GM19438 (cell line): ENCODE results near the gene OR6B1.
"Not testable (repeated sequence)": the region's sequence is repeated elsewhere in the genome, so short reads cannot be mapped to it uniquely, and the experiment has no call there.

Source experiments
- ATAC-seq: cut with Tn5 transposase; IDR thresholded peaks from one replicate; pipeline ENCODE4 v1.9.1; 2021; ENCODE audit warnings: low read depth; ENCODE audit not compliant: unreplicated experiment

Gene OR6B1

GRCh38 chr7:144004703-144005102, 4.6 kb downstream of the OR6B1 start:
- no peak for ATAC-seq

- ATAC-seq = no peak
Observed at GRCh38 chr7:144006029-144006691, 6.0 kb downstream of the OR6B1 start.

- no peak for ATAC-seq
Observed at GRCh38 chr7:144006692-144007042, 6.5 kb downstream of the OR6B1 start.

GRCh38 chr7:144009361-144009760, 9.2 kb downstream of the OR6B1 start:
- ATAC-seq = no peak

GRCh38 chr7:144010061-144010460, 9.9 kb downstream of the OR6B1 start:
- not testable (repeated sequence) for ATAC-seq

GRCh38 chr7:144010821-144011220, 10.7 kb downstream of the OR6B1 start:
- not testable (repeated sequence) for ATAC-seq

- ATAC-seq = no peak
Observed at GRCh38 chr7:144011458-144012230, 11.5 kb downstream of the OR6B1 start.

GRCh38 chr7:144018065-144018464, 17.9 kb downstream of the OR6B1 start:
- no peak for ATAC-seq

- no peak for ATAC-seq
Observed at GRCh38 chr7:144019457-144019856, 19.3 kb downstream of the OR6B1 start.

- ATAC-seq = no peak
Observed at GRCh38 chr7:144020340-144020739, 20.2 kb downstream of the OR6B1 start.

- no peak for ATAC-seq
Observed at GRCh38 chr7:144022169-144022568, 22.0 kb downstream of the OR6B1 start.

GRCh38 chr7:144023171-144023827, 23.2 kb downstream of the OR6B1 start:
- no peak for ATAC-seq

- no peak for ATAC-seq
Observed at GRCh38 chr7:144024213-144024612, 24.1 kb downstream of the OR6B1 start.

GRCh38 chr7:144026203-144026883, 26.2 kb downstream of the OR6B1 start:
- no peak for ATAC-seq

GRCh38 chr7:144027070-144027469, 26.9 kb downstream of the OR6B1 start:
- no peak for ATAC-seq

GRCh38 chr7:144027974-144028373, 27.9 kb downstream of the OR6B1 start:
- no peak for ATAC-seq

GRCh38 chr7:144028547-144028946, 28.4 kb downstream of the OR6B1 start:
- no peak for ATAC-seq

GRCh38 chr7:144032516-144032915, 32.4 kb downstream of the OR6B1 start:
- no peak for ATAC-seq

GRCh38 chr7:144032985-144033709, 33.0 kb downstream of the OR6B1 start:
- no peak for ATAC-seq

- ATAC-seq = no peak
Observed at GRCh38 chr7:144035385-144035784, 35.3 kb downstream of the OR6B1 start.
